Right renal pelvis (tissue), 4 donors: ENCODE results near the gene C16orf96. TPM values are rescaled to one million over a fixed set of nuclear protein-coding genes. Genes with fewer than 3 reads are reported as not detected.

Experiments
- DNase-seq, 4 donors: peaks; one replicate each; pipeline ENCODE4 v3.0.0-alpha.2; 2013; ENCODE audit warnings: low read depth in 4 of 4, low spot score in 3 of 4, missing footprints in 1 of 4
- polyA plus RNA-seq, 4 donors: library from polyadenylated mRNA; unstranded; fragments of 120-200 nt; gene quantifications; one replicate each; pipeline ENCODE4 v1.2.1, GENCODE V29; 2013; ENCODE audit not compliant: insufficient read length in 4 of 4

Gene C16orf96
- polyA plus RNA-seq, 4 donors, result 0.17 to 0.33 (median 0.26) TPM

DNA sequence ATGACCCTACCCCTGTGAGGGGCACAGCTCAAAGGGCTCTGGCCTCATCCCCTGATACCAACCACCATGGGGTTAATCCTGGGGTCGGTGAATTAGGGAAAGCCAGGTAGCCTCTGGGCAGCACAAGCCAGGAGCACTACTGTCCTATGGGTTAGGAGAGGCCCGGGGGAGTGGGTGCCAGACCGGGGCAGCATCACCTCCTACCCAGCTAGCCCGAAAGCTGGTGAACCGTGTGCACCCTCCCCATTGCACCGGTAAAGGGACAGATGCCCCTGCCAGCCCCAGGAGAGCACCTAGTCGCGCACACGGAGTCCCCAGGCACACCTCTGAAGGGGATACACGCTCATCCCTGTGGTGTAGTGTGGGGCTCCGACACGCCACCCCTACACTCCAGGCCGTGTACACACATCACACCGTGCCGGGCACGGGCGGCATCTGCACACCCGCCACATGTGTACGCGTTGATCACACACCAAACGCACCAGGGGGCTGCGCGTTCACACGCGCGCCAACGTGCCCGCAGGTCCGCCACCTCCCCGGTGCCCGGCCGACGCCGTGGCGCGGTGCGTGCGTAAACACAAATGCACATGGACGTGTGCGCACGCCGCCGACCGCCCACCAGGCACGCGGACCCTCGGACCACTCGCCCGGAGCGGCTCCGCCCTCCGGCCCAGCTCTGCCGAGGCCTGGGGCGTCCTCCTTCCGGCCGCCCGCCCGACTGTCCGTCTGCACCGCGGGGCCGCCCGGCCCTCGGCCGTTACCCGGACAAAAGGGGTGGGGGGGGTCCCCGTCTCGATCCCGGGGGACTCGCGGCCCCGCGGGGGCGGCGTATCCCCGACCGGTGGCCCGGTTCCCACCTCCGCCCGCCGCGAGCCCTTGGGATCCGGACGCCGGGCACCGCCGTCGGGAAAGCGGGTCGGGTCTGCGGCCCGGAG lies 57.8 kb downstream of the C16orf96 start:
- DNase-seq, result no peak

DNA sequence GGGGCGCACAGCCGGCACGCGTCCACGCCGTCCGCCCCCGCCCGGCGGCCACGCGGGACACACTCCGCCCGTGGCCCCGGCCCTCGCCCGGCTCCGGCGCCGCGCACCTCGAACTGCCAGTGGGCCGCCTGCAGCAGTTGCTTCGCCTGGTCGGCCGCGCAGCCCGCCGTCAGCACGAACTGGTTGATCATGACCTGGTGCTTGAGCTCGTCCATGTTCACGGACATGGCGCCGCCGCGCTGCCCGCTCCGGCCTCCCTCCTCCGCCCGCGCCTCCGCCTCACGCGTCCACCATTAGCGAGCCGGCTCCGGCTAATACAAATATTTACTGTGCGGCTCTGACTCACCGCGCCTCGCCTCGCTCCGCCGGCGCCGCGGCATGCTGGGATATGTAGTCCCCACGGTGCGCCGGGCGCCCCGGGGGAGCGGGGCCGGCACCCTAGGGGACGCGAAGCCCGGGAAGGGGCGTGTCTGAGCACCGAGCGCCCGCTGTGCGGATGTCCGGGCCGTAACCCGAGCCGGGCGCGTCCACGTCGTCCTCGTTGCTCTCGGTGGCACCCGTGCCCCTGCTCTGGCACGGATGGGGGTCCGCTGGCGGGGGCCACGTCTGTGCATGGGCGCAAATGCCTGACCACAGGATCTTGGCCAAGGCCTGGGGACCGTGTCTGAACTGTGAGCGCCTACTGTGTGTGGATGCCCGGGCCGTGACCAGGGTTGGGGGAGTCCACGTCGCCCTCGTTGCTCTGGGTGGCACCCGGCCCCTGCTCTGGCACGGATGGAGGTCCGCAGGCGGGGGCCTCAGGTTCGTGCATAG lies 58.6 kb downstream of the C16orf96 start, which contains the start of gene UBALD1:
Gene UBALD1 (minus strand): TSS at position 318 of the 813 bp plus-strand sequence. CDS start 91 bp downstream, at position 227.
- DNase-seq, result peak in 1 of 4 donors; percentile 77

DNA sequence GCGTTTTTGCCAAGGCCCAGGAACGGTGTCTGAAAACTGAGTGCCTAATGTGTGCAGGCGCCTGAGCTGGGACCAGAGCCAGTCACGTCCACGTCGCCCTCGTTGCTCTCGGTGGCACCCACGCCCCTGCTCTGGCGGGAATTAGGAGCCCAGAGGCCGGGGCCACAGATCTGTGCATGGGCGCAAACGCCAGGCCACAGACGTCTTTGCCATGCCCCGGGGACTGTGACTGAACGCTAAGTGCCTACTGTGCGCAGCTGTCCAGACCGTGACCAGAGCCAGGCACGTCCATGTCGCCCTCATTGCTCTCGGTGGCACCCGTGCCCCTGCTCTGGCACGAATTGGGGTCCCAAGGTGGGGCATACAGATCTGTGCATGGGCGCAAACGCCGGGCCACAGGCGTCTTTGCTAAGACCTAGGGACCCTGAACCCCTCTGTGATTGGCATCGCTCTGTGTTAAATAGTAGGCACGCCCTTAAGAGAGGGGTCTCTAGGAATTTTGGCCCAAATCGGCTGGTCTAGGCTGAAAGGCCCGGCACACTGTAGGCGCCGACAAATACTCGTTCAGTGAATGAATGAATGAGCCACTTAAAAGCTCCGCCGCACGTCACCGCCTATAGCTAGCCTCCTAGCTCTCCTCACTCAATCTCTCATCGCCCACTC lies 59.4 kb downstream of the C16orf96 start:
- DNase-seq, result no peak

DNA sequence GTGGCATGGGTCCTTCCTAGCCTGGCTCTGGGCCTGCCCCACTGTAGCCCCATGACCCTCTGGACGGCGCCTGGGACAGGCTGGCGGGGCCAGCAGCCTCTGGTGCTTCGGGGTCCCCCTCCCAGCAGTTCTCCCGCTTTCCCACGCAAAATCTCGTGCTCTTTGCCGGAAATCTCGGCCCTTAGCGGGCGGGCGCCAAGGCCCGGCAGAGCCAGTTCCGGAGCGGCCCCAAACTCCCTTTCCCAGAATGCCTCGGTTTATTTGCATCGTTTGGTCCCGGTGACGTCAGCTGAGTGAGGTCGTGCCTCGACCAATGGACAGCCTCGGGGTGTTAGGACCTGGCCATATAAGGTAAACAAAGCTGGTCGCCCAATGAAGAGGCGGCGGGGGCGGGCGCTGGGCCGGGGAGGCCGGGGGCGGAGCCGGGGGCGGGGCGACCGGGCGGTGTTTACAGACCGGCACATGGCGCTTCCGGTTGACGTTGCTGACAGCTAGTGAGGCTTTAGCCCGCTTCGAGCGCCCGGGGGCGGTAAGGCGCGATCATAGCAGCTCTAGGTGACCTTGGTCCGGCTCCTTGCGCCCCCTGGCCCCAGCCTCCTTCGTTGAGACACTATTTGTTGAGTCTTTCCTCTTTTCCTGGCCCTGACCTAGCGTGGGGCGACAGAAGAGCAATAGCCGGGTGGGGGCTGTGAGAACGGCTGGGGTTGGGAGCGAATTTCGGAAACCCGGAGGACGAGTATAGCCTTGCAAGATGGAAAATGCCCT lies 60.1 kb downstream of the C16orf96 start:
- peak; percentile 99 to 100 (median 100) for DNase-seq

DNA sequence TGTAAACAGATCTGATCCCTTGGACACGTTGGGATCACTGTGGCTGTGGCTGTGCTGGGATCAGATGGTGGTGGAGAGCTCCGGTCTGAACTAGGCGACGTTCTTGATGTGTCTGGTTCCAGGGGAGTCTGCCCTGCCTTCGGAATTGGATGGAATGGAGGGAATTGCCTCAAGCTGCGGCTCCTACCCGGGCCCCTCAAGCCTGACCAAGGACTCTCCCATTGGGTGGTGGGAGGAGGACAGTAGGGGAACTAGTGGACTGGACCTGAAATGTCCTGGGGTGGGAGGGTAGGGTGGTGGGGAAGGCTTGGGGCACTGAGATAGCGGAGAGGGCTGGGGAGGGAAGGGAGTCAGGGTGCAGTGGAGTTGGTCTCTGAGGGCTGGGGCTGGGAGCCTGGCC lies 61.7 kb downstream of the C16orf96 start:
- no peak for DNase-seq

DNA sequence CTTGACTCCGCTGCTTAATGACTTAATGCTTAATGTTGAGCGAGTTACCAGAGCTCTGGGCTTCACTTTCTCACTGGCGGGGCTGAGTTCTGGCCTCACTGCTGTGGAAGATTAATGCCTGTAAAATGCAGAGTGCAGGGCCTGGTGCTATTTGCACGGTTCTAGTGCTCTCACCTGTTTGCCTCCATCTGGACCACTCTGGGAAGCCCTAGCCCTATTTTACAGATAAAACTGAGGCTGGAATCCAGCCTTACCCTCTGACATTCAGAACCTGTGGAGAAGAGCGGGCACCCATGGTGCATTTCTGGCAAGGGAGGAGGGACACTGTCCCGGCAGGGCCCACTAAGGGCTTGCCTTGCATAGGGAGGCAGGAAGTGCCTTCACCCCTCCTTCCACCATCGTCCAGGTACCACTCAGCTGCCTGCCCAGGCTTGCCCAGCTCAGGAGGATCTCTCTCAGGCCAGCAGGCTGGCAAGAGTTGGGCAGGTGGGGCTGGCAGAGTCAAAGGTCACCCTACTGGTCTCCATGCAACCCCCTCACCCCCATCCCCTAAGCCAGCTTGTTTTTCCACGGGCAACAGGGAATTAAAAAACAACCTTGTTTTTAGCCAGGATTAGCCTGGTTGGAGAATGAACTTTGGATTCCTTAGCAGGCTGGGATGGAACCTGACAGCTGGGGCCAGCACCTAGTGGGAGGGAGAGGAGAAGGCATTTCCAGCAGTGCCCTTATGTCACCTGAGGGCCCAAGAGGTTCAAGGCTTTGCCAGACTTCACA lies 62.7 kb downstream of the C16orf96 start:
- no peak for DNase-seq

DNA sequence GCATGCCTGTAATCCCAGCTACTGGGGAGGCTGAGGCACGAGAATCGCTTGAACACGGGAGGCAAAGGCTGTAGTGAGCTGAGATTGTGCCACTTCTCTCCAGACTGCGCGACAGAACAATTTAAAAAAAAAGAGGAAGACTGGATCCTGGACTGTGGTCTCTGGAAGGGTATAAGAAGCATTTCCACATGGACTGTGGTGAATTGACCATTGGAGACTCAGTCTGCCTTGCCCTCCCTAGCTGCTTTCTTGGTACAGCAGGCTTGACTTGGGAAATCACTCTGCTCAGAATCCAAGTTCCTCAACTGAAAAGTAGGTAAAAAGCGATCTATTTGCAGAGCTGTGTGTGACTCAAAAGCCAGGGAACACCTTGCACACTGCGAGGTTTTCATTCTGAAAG lies 67.5 kb downstream of the C16orf96 start:
- DNase-seq, result no peak

DNA sequence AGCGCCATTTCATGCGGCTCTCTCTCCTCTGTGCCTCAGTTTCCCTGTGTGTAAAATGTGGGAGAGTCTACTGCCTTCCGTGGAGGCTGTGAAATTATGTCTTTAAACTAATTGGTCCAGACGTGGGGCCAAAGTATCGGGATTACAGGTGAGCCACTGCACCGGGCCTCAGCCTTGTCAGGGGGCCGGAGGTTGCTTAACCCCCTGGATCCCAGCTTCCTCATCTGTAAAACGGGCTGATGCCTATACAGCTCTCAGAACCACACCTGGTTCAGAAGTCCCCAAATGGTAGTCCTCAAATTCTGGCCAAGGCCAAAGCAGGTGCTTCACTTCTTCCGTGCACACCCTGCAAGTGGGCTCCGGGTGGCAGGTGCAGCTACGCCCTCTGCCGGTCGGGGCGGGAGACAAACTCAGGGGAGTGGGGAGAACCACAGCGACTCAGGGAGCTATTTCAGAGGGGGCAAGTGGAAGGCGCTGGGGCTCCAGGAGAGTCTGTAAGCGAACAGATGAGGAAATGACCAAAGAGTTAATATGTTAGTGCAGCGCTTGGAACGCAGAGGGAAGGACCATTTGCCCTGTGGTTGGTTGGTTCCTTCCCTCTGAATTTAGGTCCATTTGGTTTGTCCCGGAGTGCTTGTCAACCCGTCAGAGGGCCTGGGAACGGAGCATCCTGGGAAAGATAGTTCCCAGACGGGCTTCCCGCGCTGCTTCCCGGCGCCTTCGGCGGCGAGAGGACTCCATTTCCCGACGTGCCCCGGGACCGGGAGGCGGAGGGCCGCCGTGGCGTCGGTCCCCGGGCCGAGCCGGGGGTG lies 68.1 kb downstream of the C16orf96 start, which contains the start of gene MGRN1:
Gene MGRN1 (plus strand): TSS at position 812 of the 812 bp plus-strand sequence. CDS start 135 bp downstream, outside the sequence.
- DNase-seq, result peak; percentile 94 to 97 (median 96)

DNA sequence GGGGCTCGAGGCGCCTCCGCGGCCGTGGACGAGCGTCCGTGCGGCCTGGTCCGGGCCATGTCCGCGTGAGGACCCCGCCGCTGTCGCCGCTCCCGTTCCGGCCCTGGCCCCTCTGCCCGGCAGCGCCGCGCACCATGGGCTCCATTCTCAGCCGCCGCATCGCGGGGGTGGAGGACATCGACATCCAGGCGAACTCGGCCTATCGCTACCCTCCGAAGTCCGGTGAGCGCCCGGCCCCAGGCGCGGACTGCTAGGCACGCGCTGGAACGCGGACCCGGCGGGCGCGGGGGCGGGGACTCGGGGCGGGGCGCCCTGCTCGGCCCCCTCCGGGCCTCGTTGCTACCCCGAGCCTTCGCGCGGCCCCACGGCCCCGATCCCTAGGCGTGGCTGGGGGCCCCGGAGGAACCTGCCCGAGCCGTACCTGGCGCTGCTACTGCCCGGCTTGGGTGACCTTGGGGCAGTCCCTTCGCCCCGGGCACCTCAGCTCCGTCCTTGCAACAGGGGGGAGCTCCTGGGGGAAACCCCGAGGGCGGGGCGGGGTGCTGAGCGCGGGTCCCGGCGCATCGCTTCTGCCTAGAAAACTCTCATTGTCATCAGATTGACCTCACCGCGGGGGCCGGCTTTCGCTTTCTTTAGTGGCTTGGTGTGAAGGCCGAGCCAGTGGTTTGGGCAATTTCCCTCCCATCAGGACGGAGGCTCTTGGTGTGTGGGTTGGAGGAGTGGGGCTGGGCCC lies 68.9 kb downstream of the C16orf96 start:
- no peak for DNase-seq

DNA sequence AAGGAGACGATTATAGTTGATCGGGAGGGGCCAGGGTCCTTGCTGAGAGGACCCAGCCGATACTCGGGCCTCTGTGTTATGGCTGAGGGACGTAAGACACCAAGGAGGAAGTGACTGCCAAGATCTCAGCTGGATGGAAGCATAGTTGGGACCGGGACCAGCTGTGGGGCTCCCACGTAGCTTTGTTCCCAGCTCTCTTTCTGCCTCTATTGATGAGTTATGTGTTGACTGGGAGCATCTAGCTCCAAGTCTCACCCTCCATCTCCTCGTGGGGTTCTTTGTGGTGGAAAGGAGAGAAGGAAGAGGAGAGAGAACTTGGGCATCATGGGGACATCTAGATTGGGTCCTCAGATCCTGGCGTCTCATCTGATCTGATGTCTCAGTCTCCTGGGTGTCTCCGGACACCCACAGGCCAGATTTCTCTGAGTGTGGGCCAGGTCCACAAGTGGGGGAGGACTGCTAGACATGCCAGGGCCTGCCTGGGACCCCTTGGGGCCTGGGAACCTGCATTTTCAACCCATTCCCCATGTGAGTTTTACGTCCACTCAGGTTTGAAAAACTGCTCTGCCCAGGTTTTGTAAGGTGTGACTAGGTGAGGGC lies 69.5 kb downstream of the C16orf96 start:
- DNase-seq, result no peak

DNA sequence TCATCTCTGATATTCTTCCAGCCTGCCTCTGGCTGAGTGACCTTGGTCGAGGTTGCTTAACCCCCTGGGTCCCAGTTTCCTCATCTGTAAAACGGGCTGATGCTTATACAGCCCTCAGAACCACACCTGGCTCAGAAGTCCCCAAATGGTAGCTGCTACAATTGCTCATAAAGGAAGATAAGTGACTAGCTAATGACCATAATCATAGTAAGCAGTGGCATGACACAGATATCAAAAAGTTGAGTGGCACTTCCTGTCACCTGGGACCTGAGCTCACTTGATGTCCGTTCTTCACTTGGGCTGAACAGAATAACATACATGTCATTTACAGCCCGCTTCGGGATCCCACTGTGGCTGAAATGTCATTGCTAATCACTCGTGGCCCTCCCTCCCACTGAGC lies 70.3 kb downstream of the C16orf96 start:
- DNase-seq, result no peak

DNA sequence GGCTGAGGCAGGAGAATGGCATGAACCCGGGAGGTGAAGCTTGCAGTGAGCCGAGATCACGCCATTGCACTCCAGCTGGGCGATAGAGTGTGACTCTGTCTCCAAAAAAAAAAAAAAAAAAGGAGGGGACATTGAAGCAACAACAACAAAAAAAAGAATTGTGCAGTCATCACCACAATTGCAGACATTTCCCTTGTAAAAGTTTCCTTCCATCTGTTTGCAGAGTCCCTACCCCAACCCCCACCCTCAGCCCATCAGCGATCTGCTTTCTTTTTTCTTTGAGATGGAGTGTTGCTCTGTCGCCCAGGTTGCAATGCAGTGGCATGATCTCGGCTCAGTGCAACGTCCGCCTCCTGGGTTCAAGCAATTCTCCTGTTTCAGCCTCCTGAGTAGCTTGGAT lies 72.1 kb downstream of the C16orf96 start:
- DNase-seq, result no peak

DNA sequence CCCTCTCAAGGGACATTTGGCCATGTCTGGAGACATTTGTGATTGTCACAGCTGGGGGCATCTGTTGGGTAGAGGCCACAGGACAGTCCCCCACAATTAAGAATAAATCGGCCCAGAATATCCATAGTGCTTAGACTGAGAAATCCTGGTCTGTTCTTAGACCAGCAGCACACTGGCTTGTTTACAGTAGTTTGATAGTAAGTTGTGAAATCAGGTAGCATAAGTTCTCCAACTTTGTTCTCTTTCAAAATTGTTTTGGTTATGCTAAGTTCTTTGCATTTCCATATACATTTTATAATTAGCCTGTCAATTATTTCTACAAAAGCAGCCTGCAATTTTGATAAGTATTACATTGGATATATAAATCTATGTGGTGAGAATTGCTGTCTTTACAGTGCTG lies 75.3 kb downstream of the C16orf96 start:
- DNase-seq, result no peak

DNA sequence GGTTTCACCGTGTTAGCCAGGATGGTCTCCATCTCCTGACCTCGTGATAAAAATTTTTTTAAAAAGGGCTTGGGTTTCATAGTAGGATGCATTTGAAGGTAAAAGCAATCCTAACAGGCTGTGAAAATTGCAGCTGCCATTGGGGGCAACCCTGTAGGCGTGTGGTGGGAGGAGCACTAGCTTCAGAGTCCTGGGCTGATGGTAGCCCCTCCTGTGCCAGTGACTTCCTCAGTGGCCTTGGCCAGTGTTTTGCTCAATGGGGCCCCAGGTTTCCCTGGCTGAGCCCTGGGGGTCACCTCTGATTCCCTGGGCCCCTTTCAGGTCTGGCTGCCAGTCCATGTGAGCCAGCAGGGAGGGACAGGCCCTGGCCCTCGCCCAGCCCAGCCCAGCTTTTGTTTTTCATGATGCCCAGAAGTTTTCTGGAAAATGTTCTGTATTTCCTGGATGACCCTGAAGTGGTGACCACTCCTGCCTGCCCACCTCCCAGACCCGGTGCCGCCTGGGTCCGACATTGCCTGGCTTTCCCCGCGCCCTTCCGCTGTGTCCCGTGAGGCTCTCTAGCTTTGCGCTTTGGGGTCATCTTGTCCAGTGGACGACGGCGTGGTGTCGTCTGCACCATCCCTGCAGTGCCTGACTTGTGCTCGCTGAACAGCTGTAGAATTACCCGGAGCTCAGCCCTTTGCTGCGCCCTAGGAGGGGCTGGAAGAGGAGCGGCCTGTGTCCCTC lies 77.9 kb downstream of the C16orf96 start:
- DNase-seq, result no peak

DNA sequence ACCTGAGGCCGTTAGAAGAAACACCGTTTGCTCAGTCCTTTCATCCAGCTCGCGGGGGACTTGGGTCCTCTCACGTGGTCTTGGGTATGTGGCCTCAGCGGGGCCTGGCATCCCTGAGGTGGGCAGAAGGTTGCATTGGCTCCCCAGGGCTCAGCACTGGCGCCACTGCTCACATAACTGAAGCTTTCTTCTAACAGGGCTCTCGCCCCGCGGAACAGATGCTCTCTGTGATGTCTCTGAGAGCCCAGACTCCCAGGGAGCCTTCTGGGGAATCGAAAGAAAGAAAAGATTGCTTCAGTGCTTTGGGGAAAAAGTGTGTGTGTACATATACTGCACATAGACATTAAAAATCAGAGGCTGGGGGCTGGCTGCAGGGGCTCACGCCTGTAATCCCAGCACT lies 78.6 kb downstream of the C16orf96 start:
- DNase-seq, result no peak

DNA sequence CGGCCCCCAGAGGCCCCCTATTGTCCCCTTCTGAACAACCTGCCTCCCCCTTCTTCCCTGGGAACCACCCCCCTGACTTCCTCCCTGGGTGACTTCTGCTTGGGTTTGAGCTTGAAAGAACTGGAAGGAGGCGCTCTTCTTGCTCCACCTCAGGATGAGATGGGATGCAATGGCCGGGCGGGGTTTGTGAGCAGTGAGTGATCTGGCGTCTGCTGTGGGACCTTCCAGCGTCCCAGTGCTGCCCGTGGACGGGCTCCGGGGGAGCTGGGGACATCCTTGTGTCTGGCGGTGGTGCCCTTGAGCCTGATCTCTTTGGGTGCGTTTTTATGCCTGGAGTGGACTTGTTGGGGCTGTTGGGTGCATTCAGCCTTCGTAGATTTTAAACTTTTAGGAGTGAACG lies 80.1 kb downstream of the C16orf96 start:
- DNase-seq, result no peak
